DMS114 treated with DMSO at 0.1 percent for 48 hours (cell line): Measurements from ENCODE around the gene ACTG1.

Experiments
- DNase-seq: peaks from one replicate; lab custom pipeline; 2025; ENCODE audit not compliant: unreplicated experiment; lab: John Stamatoyannopoulos, UW

Gene ACTG1

GRCh38 chr17:81482673-81483072 lies 29.9 kb downstream of the ACTG1 start:
- DNase-seq: no peak

- DNase-seq: no peak
These were observed 30.6 kb downstream of the ACTG1 start for GRCh38 chr17:81481815-81482505.

- no peak for DNase-seq
These were observed 31.4 kb downstream of the ACTG1 start for GRCh38 chr17:81481073-81481799.

- DNase-seq: no peak
These were observed 32.2 kb downstream of the ACTG1 start for GRCh38 chr17:81480140-81481072.

- DNase-seq: no peak
These were observed 33.2 kb downstream of the ACTG1 start for GRCh38 chr17:81479175-81480071.

- DNase-seq: no peak
These were observed 34.5 kb downstream of the ACTG1 start for GRCh38 chr17:81478119-81478518.

- no peak for DNase-seq
These were observed 35.4 kb downstream of the ACTG1 start for GRCh38 chr17:81477173-81477572.

GRCh38 chr17:81476635-81477034 lies 36.0 kb downstream of the ACTG1 start:
- no peak for DNase-seq

GRCh38 chr17:81476097-81476496 lies 36.5 kb downstream of the ACTG1 start:
- no peak for DNase-seq

- no peak for DNase-seq
These were observed 37.6 kb downstream of the ACTG1 start for GRCh38 chr17:81474958-81475357.

GRCh38 chr17:81473019-81473418 lies 39.6 kb downstream of the ACTG1 start:
- DNase-seq: no peak

GRCh38 chr17:81471818-81472456 lies 40.7 kb downstream of the ACTG1 start:
- no peak for DNase-seq

- no peak for DNase-seq
These were observed 41.4 kb downstream of the ACTG1 start for GRCh38 chr17:81470944-81471817.

GRCh38 chr17:81470270-81470943 lies 42.2 kb downstream of the ACTG1 start:
- no peak for DNase-seq

GRCh38 chr17:81469266-81469665 lies 43.3 kb downstream of the ACTG1 start:
- DNase-seq: no peak

- no peak for DNase-seq
These were observed 43.9 kb downstream of the ACTG1 start for GRCh38 chr17:81468770-81469121.

GRCh38 chr17:81468111-81468769 lies 44.4 kb downstream of the ACTG1 start:
- DNase-seq: no peak
